ENCODE measurements around the gene ADCY1.

ADCY1 gene

DNA sequence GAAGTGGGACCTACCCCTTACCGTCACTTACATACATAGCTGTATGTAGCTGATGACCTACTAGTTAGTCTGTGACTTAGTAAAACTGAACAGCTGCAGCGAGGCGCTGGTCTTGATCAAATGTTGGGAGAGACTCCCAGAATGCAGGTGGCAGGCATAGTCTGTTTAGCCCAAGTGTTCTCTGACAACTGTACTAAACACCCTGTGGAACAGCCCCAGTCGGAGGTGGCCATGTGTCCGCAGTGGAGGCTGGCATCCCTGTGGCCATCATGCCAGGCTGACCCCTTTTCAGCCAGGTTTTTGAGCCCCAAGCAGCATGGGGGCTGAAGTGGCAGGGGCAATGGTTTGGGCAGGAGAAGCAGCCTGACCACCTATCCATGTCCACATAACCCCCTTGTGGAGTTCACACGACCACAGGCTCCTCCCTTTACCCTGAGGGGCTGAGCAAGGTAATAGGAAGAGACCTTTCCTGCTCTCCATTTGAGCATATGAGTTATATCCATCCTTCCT lies 7.2 kb downstream of the ADCY1 start:
- Mint-ChIP-seq H3K27me3 (peaks cover 4 to 12% of the 10 kb centered on the region in 2 donors), H3K4me3 (no peak overlapping the region), H3K4me1 (ENCODE audit: low read depth in 2 of 2) (no peaks in the 10 kb centered on the region), H3K9me3 (no peaks in the 10 kb centered on the region), H3K36me3 (ENCODE audit: insufficient read depth) (no peaks in the 10 kb centered on the region), H3K27ac (no peak overlapping the region)
- ATAC-seq (replicated peaks) (no peak), DNase-seq (no peak)

DNA sequence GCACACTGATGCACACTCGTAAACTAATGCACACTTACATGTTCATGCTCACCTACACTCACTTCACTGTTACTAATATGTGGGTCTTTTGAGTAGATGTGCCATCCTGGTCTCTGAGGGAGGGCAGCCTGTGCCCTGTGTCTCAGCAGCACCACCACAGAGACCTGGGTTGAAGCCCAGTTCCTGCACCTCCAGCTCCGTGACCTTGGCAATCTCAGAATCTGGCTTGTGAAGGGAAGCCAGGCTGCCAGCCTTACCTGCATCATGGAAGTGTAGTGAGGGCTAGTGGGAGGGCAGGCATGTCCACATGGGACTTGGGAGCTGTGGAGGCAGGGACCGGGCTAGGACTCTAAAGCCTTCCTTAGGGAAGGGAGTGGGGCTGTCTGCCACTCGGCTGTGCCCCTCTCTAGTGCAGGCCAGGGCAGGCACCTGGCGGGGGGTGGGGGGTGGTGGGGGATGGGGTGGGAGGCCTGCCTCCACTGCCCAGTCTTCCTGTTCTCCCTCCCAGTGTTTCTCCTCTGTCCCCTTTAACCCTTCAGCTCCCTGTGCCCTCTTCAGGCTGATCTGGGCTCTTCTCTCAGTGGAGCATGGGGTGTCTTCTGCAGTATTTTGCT lies 8.1 kb downstream of the ADCY1 start:
- ATAC-seq (replicated peaks) (no peak), DNase-seq (no peak)
- no peaks in the 10 kb centered on the region for H3K36me3 Mint-ChIP-seq (ENCODE audit: insufficient read depth)
- peaks cover 0 to 8% of the 10 kb centered on the region in 2 donors for H3K27me3 Mint-ChIP-seq
- no peak overlapping the region for H3K27ac Mint-ChIP-seq
- no peaks in the 10 kb centered on the region for H3K9me3 Mint-ChIP-seq
- no peak overlapping the region for H3K4me3 Mint-ChIP-seq
- no peaks in the 10 kb centered on the region for H3K4me1 Mint-ChIP-seq (ENCODE audit: low read depth in 2 of 2)

DNA sequence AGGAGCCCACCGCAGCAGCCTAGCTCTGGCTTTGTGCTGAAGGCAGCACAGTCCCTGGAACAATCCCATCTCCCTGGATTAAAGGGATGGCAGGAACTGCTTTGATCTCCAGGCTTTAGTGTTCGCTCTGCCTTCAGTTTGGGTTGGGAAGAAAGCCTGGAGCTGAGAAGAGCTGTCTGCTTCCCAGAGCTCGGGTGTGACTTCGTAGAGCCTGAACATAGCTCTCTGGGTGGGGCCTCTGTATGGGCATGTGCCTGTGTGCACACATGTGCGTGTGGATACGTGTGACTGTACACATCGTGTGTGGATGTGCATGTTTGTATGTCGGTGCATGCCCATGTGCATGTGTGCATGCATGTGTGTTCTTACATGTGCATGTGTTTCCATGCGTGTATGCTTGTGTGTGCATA lies 8.7 kb downstream of the ADCY1 start:
- Mint-ChIP-seq H3K27me3 (peaks cover 0 to 11% of the 10 kb centered on the region in 2 donors), H3K4me1 (ENCODE audit: low read depth in 2 of 2) (no peaks in the 10 kb centered on the region), H3K27ac (no peak overlapping the region), H3K36me3 (ENCODE audit: insufficient read depth) (no peaks in the 10 kb centered on the region), H3K4me3 (no peak overlapping the region), H3K9me3 (no peaks in the 10 kb centered on the region)
- DNase-seq: no peak
- ATAC-seq (replicated peaks): no peak

DNA sequence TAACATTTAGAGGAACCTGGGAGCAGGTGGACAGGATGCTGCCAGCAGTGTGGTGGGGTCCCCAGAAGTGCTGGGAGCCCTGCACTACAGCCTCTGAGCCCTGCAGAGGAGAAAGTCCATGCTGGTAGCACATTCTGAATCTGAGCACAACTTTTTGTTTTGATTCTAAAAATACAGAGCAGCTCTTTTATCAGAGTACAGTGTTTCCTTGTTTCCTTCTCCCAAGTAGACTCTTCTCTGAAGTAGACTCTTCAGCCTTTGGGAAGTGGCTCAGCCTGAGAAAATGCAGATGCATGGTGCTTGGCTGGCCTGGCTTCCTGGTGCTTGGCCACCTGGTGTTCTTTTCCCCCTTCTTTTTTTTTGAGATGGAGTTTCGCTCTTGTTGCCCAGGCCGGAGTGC lies 9.1 kb downstream of the ADCY1 start:
- Mint-ChIP-seq H3K4me3 (no peak overlapping the region), H3K27ac (no peak overlapping the region), H3K36me3 (ENCODE audit: insufficient read depth) (no peaks in the 10 kb centered on the region), H3K4me1 (ENCODE audit: low read depth in 2 of 2) (no peaks in the 10 kb centered on the region), H3K9me3 (no peaks in the 10 kb centered on the region), H3K27me3 (peaks cover 0 to 14% of the 10 kb centered on the region in 2 donors)
- ATAC-seq (replicated peaks) (no peak), DNase-seq (no peak)

DNA sequence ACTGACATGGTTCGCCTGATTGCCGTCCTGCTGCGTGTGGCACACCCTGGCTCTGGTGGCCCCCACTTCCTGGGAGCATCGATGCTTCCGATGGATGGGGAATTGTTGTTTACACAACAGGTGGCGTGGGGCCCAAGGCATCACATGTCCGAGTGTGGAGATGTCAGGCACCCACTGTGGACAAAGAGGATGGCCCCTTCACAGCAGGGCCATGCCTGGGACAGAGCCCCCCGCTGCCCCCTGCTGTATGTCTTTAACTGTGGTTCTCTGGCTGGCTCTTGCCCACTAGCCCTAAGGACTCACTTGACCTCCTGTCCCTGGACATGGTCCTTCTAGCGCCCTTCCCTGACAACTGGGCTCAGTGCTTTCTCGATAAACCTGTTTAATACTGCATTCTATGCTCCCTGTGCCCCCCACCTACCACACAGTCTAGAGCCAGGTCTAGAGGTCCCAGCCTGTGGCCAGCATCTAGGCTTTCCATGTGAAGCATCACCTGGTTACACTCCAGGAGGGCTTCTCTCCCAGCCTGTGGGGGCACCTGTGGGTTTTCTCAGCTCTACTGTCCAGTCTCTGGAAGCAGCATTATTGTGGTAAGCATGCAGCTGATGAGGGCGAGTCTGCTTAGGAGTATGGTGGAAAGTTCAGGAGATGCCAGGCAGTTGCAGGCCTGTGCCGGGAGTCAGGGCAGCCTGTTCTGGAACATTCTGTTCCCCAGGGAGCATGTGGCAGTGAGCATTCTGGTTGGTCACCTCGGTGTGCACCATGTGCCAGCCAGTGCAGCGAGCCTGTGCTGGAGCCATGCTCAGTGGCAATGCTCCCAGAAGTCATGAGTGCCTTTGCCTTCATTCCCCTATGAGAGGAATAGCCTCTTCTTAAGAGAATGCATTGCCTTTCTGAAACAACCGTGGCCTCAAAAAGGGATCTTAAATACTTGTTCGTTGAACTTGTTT lies 10.4 kb downstream of the ADCY1 start:
- Mint-ChIP-seq H3K9me3 (no peaks in the 10 kb centered on the region), H3K36me3 (ENCODE audit: insufficient read depth) (no peaks in the 10 kb centered on the region)

DNA sequence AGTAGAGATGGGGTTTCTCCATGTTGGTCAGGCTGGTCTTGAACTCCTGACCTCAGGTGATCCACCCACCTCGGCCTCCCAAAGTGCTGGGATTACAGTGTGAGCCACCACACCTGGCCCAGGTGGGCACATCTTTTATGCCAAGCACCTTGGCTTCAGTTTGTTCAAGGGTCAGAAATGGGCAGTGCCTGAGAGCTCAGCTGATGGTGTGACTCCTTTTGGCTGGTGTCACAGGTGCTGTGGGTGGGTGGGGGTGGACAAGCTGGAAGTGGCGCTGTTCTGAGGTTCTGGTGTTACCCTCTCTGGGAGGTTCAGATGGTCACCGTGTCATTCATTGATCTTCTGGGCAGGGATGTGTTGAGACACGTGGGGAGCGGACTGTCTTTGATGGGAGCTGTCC lies 11.5 kb downstream of the ADCY1 start:
- DNase-seq (no peak), ATAC-seq (replicated peaks) (no peak)
- no peaks in the 10 kb centered on the region for H3K4me1 Mint-ChIP-seq (ENCODE audit: low read depth in 2 of 2)
- H3K36me3 Mint-ChIP-seq (ENCODE audit: insufficient read depth): no peaks in the 10 kb centered on the region
- H3K9me3 Mint-ChIP-seq: no peaks in the 10 kb centered on the region
- H3K4me3 Mint-ChIP-seq: no peak overlapping the region
- peaks cover 0 to 26% of the 10 kb centered on the region in 2 donors for H3K27me3 Mint-ChIP-seq
- H3K27ac Mint-ChIP-seq: no peak overlapping the region

More for the DNA sequence above, 10.4 kb downstream of the ADCY1 start:
- DNase-seq: no peak
- no peak for ATAC-seq (replicated peaks)
- Mint-ChIP-seq H3K4me3 (no peak overlapping the region), H3K27me3 (peaks cover 0 to 23% of the 10 kb centered on the region in 2 donors), H3K4me1 (ENCODE audit: low read depth in 2 of 2) (no peaks in the 10 kb centered on the region), H3K27ac (no peak overlapping the region)

DNA sequence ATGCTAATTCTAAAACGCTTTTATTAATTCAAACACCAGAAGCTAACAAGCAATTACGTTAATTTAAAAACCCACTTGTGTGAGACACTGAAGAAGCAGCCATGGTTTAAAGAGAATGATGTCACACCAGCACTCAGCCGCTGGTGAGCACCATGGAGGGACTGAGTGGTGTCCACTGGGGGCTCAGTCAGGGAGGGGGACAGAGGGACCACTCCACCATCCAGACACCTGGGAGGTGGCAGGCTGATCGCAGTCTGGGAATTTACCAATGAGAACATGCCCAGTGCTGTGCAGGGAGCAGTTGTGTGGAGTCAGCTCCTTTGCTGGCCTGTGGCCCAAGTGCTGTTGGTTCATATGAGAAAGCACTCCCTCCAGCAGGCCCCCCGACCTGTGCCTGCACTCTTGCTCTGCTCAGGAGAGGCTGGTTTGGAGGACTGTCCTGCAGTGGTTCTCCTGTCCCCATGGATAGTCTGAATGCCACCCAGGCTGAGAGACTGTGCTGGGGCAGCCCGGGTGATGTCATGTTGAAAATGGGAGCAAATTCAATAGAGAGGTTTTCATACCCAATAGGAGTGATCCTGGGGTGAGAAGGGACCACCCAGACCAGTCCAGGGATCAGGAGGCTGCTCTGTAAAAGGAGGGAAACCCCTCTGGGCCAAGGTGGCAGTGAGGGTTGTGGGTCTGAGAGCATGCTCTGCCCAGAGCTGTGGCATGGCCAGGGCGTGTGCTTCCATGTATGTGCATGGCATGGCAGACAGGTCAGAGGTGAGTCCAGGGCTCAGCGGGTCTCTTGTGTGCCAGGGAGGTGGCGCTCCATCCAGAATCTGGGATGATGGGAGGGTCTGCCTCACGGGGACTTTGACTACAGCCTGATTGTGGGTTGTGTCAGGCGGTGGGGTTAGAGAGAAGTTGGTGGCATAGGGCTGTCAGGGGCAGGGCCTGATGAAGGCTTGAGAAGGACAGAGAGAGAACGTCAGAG lies 12.7 kb downstream of the ADCY1 start:
- no peak overlapping the region for H3K27ac Mint-ChIP-seq
- ATAC-seq (replicated peaks): no peak
- no peaks in the 10 kb centered on the region for H3K9me3 Mint-ChIP-seq
- no peak overlapping the region for H3K4me3 Mint-ChIP-seq
- no peaks in the 10 kb centered on the region for H3K36me3 Mint-ChIP-seq (ENCODE audit: insufficient read depth)
- H3K27me3 Mint-ChIP-seq: peaks cover 0 to 38% of the 10 kb centered on the region in 2 donors
- H3K4me1 Mint-ChIP-seq (ENCODE audit: low read depth in 2 of 2): no peaks in the 10 kb centered on the region
- no peak for DNase-seq

DNA sequence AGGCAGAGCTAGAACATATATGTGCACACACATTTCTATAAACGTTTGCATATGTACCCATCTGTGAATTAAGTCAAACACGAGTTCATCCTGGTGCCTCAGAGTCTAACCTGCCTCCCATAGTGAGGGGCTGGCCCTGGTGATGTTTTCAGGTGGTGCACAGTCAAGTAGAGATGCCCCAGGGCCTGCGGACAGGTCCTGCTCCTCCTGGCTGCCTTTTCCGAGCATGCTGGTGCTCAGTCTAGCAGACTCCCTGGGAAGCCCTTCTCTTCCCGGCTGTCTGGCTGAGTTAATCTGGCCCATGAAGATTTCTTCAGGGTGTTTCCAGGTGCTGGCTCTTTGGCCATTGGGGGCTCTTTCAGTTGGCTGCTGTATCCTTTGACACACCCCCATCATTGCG lies 14.3 kb downstream of the ADCY1 start:
- H3K4me3 Mint-ChIP-seq: no peak overlapping the region
- H3K9me3 Mint-ChIP-seq: no peaks in the 10 kb centered on the region
- no peaks in the 10 kb centered on the region for H3K4me1 Mint-ChIP-seq (ENCODE audit: low read depth in 2 of 2)
- no peak overlapping the region for H3K27ac Mint-ChIP-seq
- H3K27me3 Mint-ChIP-seq: peaks cover 0 to 47% of the 10 kb centered on the region in 2 donors
- H3K36me3 Mint-ChIP-seq (ENCODE audit: insufficient read depth): no peaks in the 10 kb centered on the region
- DNase-seq: no peak
- ATAC-seq (replicated peaks): no peak

DNA sequence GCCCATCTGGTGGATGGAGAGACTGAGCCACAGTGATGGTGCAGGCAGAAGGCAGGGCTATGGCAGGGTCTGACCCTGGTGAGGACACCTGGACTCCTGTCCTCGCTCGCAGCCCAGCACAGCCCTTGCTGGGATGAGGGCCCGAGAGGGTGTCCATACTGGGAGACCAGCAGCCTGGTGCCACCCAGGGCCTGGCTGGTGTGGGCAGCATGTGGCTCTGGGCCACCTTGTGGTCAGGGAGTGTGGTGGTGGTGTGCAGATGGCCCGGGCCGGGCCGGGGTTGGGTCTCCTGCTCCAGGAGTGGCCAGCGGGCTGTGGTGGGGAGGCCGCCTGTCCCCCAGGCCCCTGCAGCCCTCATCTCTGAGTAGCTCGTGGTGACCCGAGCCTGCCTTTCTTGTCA lies 14.9 kb downstream of the ADCY1 start:
- H3K4me1 Mint-ChIP-seq (ENCODE audit: low read depth in 2 of 2): no peaks in the 10 kb centered on the region
- H3K9me3 Mint-ChIP-seq: no peaks in the 10 kb centered on the region
- no peak for DNase-seq
- H3K36me3 Mint-ChIP-seq (ENCODE audit: insufficient read depth): no peaks in the 10 kb centered on the region
- H3K27ac Mint-ChIP-seq: no peak overlapping the region
- H3K27me3 Mint-ChIP-seq: peaks cover 0 to 47% of the 10 kb centered on the region in 2 donors
- no peak for ATAC-seq (replicated peaks)
- no peak overlapping the region for H3K4me3 Mint-ChIP-seq

DNA sequence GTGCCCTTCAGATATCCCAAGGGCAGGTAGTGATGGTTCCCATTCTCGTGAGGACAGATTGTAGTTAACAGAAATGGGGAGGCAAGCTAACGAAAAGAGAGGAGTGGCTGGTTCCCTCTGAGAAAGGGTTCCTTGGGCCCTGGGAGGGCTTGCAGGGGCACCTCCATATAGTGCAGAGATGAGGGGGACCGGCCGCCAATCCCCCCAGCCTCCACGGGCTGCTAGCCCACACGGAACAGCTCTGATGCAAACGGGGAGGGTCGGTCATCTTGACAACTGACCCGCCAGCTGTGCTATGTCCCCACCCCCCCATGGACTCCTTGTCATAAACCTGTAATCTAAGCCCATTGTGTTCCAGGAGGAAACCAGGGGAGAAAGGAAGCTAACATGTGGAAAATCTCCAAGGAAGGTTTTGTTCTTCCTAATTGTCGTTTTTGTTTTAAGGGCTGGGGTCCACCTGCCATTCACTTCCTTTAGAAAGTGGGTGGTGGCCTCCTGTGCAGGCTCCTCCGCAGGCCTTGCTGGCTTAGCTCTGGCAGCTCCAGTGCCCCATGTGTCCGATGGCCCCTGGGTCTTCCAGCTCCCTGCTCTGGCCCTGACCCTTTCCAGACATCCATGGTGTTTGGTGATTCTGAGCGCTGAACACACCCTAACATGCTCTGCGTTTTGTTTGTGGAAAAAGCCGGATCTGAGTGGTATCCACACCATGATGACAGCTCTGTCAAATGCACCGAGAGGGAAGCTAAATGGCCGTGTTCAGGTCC lies 15.9 kb downstream of the ADCY1 start:
- no peaks in the 10 kb centered on the region for H3K9me3 Mint-ChIP-seq
- H3K27ac Mint-ChIP-seq: no peak overlapping the region
- ATAC-seq (replicated peaks) (no peak), DNase-seq (no peak)
- no peak overlapping the region for H3K4me3 Mint-ChIP-seq
- no peaks in the 10 kb centered on the region for H3K36me3 Mint-ChIP-seq (ENCODE audit: insufficient read depth)
- peaks cover 0 to 47% of the 10 kb centered on the region in 2 donors for H3K27me3 Mint-ChIP-seq
- H3K4me1 Mint-ChIP-seq (ENCODE audit: low read depth in 2 of 2): no peaks in the 10 kb centered on the region

DNA sequence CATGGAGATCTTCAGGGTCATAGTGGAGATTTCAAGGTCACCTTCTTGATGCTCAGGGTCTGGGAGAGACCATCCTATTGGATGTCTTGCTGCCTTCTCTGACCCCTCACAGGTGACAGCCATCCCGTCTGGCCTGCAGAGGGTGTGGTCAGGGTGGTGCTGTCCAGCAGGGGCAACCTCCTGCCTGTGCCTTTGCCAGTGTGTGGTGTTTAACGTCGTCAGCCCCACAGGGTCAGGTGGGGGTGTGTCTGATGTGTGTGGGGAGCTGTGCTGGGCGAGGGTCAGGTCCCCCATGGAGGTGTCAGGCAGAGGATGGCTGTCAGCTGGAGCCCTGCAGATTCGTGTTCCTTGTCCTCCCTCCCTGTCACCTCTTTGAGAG lies 16.5 kb downstream of the ADCY1 start:
- H3K4me1 Mint-ChIP-seq (ENCODE audit: low read depth in 2 of 2): no peaks in the 10 kb centered on the region
- no peak overlapping the region for H3K27ac Mint-ChIP-seq
- peaks cover 5 to 52% of the 10 kb centered on the region in 2 donors for H3K27me3 Mint-ChIP-seq
- ATAC-seq (replicated peaks) (no peak), DNase-seq (no peak)
- no peaks in the 10 kb centered on the region for H3K9me3 Mint-ChIP-seq
- H3K36me3 Mint-ChIP-seq (ENCODE audit: insufficient read depth): no peaks in the 10 kb centered on the region
- H3K4me3 Mint-ChIP-seq: no peak overlapping the region

DNA sequence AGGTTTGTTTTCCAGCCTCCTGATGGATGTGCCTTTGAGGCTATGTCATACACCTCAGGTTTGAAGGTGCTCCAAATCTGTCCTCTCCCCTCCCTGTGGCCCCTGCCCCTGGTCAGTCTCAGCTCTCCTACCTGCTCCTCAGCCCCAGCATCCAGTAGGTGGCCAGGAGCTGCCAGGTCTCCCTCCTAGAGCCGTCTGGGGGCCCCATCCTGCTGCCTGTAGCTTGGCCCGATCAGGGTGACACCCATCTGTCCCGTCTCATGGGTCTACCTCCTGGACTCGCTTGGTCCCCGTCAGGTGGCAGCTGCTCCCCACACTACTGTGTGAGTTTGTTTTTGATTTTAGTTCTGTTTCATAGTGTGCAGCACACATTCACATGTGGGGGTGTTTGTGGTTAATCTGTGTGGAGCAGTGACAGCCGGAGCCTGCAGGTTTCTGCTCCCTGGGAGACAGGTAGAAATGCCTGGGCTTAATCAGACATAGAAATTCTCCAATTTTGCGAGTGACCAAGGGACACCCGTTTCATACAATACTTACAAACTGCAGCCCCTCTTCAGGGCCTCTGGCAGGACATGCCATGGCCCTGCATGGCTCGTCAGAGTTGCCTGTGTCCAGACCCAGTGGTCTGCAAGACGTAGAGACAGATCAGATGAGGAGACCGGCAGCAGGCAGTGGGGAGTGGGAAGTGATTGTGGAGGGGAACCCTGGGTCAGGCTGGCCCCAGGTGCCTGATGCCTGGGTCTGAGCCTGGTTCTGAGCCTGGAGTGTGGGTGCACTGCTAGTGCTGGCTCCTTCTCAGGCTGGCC lies 17.1 kb downstream of the ADCY1 start:
- Mint-ChIP-seq H3K36me3 (ENCODE audit: insufficient read depth) (no peaks in the 10 kb centered on the region), H3K27me3 (peaks cover 11 to 58% of the 10 kb centered on the region in 2 donors), H3K4me3 (no peak overlapping the region), H3K9me3 (no peaks in the 10 kb centered on the region), H3K27ac (no peak overlapping the region), H3K4me1 (ENCODE audit: low read depth in 2 of 2) (no peaks in the 10 kb centered on the region)
- DNase-seq: no peak
- ATAC-seq (replicated peaks): no peak
